K562 (cell line): ENCODE measurements around the gene HAUS2. TPM values are rescaled to one million over a fixed set of nuclear protein-coding genes. Genes with fewer than 3 reads are reported as not detected.

ENCODE experiments used
- ARID3A ChIP-seq: IDR thresholded peaks from 2 replicates; pipeline ENCODE4 v1.6.1; 2012; ENCODE audit warnings: low read depth, low read length, improper control_type of control experiment, borderline replicate concordance
- GMEB1 ChIP-seq: fragments of 250-450 bp; sonication (Bioruptor Pico); IDR thresholded peaks from 2 replicates; pipeline ENCODE4 v1.4.0; 2020; ENCODE audit warnings: mild to moderate bottlenecking
- NBN ChIP-seq: fragments of 450-650 bp; IDR thresholded peaks from 2 replicates; pipeline ENCODE4 v1.6.1; 2016; ENCODE audit warnings: low read depth, mild to moderate bottlenecking
- PRDM10 ChIP-seq: fragments of 450-650 bp; IDR thresholded peaks from 2 replicates; pipeline ENCODE4 v1.6.1; 2018; ENCODE audit not compliant: partially characterized antibody
- THRA ChIP-seq: fragments of 450-650 bp; IDR thresholded peaks from 2 replicates; pipeline ENCODE4 v1.6.1; 2017; ENCODE audit warnings: mild to moderate bottlenecking, moderate library complexity
- UBTF ChIP-seq, 2 experiments: IDR thresholded peaks; 2 replicates each; pipeline ENCODE4 v1.6.1; 2012; ENCODE audit warnings: improper control_type of control experiment in 2 of 2, low read depth in 2 of 2, low read length in 2 of 2, borderline replicate concordance in 1 of 2
- ZBTB33 ChIP-seq: sonication (generic); formaldehyde crosslinking; IDR thresholded peaks from 2 replicates; pipeline ENCODE4 v1.8.1; 2023; ENCODE audit warnings: mild to moderate bottlenecking, missing genetic modification reagents
- polyA plus RNA-seq, 8 experiments: library from polyadenylated mRNA; depleted of rRNA in 4 of 8; stranded (reverse) in 5 of 8; unstranded in 3 of 8; fragments of >200 nt; fragmentation: Nextera tagmentation in 2 of 8; fragmentation: Illumina TruSeq in 1 of 8; extraction: Ambion mirVana in 2 of 8; extraction: Trizol in 1 of 8; gene quantifications; 2 replicates each; pipeline versions ENCODE4 v1.2.1 to v1.2.3, GENCODE V29; 2011 to 2014; ENCODE audit warnings: inconsistent platforms in 1 of 8, missing spikeins in 1 of 8
- total RNA-seq, 7 experiments: library from RNA; depleted of rRNA in 6 of 7; stranded (reverse); fragments of >200 nt in 6 of 7; fragmentation: Illumina TruSeq in 2 of 7; extraction: Trizol in 2 of 7; gene quantifications; 2 replicates each; pipeline versions ENCODE4 v1.2.1 to v1.2.3, GENCODE V29; 2011 to 2021; ENCODE audit warnings: low replicate concordance in 1 of 7

The HAUS2 gene
- total and polyA plus RNA-seq, 9 of the 15 experiments (the other 6 are each of a cell fraction or from before 2014, with no cell fraction given) = 30.6 to 64.9 (median 54.1) TPM

GRCh38 chr15:42581272-42581730, 32.7 kb downstream of the HAUS2 start (continued):
- TF ChIP-seq PRDM10 (peak; percentile 10), THRA (no peak), GMEB1 (CRISPR knock-in tag) (no peak), UBTF (IDR thresholded peaks at IDR 0.05; ENCODE audit: borderline replicate concordance in 1 of 2, low read depth in 2 of 2, low read length in 2 of 2) (peak; percentile 66 to 95; a peak in 2 of 4 replicates), NBN (no peak), ZBTB33 (CRISPR knock-in tag) (peak; percentile 59; the same call in 1 of the 2 replicates), ARID3A (no peak)
